Measurements from ENCODE around the gene AKNA.
A peak's percentile ranks its signal among the peaks of the same experiment; 100 is the strongest.

The AKNA gene

GRCh38 chr9:114299286-114300152 lies 88.3 kb downstream of the AKNA start:
- peak; percentile 51 for DNase-seq

GRCh38 chr9:114296338-114296737 lies 91.4 kb downstream of the AKNA start:
- DNase-seq: no peak

GRCh38 chr9:114294664-114295063 lies 93.1 kb downstream of the AKNA start:
- no peak for DNase-seq

- DNase-seq: no peak
These were observed 95.7 kb downstream of the AKNA start for GRCh38 chr9:114291886-114292590.

- DNase-seq: peak; percentile 75
These were observed 96.7 kb downstream of the AKNA start for GRCh38 chr9:114291064-114291474.

GRCh38 chr9:114290561-114290986 lies 97.2 kb downstream of the AKNA start:
- peak; percentile 65 for DNase-seq

GRCh38 chr9:114289571-114290481 lies 98.0 kb downstream of the AKNA start:
- peak; percentile 52 for DNase-seq

GRCh38 chr9:114289106-114289505 lies 98.7 kb downstream of the AKNA start:
- peak; percentile 47 for DNase-seq

GRCh38 chr9:114288193-114289091 lies 99.3 kb downstream of the AKNA start:
- DNase-seq: peak; percentile 91

- no peak for DNase-seq
These were observed 100.0 kb downstream of the AKNA start for GRCh38 chr9:114287763-114288192.

- peak; percentile 51 for DNase-seq
These were observed 100.6 kb downstream of the AKNA start for GRCh38 chr9:114287001-114287762.

GRCh38 chr9:114286146-114286679 lies 101.6 kb downstream of the AKNA start:
- peak; percentile 22 for DNase-seq

- DNase-seq: peak; percentile 88
These were observed 102.5 kb downstream of the AKNA start for GRCh38 chr9:114285166-114285867.

GRCh38 chr9:114284316-114285060 lies 103.3 kb downstream of the AKNA start:
- peak; percentile 46 for DNase-seq
